ENCODE measurements around the gene CES1.
"Not testable (repeated sequence)": the region's sequence is repeated elsewhere in the genome, so short reads cannot be mapped to it uniquely, and the experiment has no call there.

The CES1 gene

DNA sequence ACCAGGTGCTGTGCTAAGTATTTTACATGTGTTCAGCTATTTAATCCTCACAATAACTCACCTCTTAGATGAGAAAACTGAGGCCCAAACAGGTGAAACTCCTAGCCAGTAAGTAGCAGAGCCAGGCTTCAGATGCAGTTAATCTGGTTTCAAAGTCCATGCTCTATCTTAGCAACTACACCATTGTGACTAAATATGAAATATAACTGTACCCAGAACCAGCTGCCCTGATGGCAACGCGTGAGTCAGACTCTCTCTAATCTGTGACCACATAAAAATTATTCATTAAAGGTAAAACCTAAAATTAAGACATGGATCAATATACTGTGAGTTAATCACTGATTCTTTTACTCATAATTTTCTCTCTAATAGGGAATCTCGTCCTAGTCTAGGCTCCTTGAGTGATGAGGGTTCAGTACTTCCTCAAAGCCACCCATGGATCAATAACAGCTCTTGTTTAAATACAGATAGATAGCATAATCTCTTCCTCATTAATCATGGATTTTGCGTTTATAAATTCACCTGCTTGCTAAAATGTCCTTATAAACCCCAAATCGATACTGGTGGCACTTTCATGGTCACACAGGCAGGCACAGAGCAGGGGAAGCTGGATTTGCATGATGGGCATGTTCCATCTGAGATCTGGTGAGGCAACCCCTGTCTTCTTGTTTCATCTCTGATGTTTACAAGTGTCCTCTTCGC is 50.7 kb downstream of the CES1 start:
- DNase-seq, result not testable (repeated sequence)

DNA sequence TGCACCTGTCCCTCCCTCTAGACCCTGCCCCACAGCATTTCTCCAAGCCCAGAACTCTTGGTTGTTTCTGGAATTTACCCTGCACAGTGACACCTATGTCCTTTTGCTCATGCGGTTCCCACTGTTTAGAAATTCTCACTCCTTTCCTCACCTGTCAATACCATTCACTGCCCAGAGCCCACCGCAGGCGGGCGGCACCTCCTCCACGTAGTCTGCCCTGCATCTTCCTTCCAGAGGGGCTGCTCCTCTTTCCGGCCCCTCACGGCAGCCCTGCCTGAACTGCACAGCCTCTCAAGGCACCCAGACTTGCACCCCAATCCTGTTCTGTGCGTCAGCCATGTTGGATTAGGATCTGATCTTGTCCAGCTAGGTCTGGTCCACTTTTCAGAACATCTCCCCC is 51.4 kb downstream of the CES1 start:
- DNase-seq, result not testable (repeated sequence)

DNA sequence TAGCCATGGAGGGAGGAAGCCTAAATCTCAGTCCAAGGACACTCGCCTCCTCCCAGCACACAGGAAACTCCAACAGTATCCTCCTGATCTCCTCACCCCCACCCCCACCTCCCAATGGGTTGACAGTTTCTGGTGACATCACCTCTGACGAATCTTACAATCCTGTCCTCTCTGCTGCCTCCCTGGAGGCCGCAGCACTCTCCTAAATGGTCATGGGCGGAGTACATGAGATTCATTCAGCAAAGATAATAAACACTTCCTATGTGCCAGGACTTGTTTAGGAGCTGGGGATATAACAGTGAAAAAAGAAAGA is 52.8 kb downstream of the CES1 start:
- not testable (repeated sequence) for DNase-seq

DNA sequence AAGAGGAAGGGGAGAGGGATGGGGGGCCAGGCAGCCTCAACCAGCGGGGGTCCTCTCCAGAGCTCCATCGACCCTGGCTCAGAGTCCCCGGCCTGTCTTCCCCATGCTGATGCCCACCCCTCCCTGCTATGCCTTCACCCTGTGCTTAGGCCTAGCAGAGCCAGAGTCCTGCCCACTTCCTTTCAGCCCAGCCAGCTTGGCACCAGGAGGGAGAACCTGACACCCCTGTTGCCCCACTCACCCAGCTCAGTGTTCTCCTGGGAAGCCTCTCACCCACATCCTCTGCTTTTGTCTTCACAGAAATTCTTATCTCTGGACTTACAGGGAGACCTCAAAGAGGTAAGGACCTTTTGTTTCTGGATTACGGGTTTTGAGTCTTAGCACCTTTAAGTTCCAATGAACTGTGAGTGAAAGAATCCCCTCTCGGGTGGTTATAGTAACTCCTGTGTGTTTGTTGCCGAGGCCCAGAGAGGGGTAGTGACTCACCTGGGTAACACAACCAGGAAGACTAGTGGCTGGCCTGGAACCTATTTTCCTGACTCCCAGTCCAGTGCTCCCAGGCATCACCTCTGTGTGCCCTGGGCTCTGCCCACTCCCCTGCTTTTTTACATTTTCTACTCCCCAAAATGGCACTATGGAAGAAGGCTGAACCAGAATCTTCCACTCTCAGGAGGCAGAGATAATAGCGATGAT is 53.3 kb downstream of the CES1 start:
- no peak for DNase-seq

GRCh38 chr16:55778757-55779156 is 54.1 kb downstream of the CES1 start:
- DNase-seq, result no peak

DNA sequence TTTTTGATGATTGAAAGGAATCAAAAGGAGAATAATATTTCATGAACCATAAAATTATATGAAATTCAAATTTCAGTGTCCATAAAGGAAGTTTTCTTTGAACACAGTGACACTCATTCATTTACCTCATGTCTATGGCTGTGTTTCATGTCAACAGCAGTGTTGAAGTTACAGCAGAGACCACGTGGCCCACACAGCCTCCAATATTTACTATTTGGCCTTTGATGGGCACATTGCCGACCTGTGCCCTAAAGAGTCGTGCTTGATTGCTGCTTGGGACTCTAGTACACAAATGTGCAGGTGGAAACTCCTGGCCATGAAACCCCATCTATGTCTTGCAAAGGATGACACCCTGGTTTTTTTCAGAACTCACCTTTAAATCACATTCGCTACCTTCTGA is 57.0 kb downstream of the CES1 start:
- no peak for DNase-seq

- no peak for DNase-seq
Observed at GRCh38 chr16:55773859-55774549, 58.9 kb downstream of the CES1 start.

DNA sequence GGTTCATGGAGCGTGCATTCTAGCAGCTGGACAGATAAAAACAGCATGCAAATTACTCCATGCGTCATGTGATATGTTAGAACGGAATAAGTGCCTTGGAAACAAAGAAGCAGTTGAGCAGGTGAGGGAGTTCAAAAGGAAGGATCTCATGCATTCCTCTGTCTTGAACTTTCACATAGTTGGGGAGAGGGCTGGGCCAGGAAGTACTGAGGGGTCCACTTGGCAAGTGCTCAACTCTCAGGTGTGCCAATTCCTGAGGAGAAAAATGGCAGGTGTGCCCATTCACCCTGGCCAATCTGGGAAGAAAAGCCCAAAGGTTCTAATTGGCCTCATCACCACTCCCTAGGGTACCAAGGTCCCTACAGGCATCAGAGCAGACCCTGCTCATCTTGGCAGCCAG is 67.7 kb downstream of the CES1 start:
- no peak for DNase-seq

GRCh38 chr16:55760310-55761001 is 72.4 kb downstream of the CES1 start:
- no peak for DNase-seq

DNA sequence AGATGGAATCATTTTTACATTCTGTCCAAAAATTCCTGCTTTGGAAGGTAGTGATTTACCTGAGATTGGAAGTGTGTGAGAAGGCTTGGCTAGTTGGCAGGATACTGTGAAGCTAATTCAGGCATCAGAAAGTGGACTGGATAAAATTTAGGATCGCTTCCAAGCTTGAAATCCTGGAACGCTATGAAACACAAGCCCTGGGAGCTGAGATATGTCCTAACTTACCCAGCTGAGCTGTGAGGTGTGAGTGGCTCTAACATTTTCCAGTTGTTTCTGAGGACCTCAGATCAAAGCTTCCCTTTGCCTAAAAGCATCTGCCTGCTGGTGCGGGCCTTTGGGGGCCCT is 73.0 kb downstream of the CES1 start:
- DNase-seq, result not testable (repeated sequence)

DNA sequence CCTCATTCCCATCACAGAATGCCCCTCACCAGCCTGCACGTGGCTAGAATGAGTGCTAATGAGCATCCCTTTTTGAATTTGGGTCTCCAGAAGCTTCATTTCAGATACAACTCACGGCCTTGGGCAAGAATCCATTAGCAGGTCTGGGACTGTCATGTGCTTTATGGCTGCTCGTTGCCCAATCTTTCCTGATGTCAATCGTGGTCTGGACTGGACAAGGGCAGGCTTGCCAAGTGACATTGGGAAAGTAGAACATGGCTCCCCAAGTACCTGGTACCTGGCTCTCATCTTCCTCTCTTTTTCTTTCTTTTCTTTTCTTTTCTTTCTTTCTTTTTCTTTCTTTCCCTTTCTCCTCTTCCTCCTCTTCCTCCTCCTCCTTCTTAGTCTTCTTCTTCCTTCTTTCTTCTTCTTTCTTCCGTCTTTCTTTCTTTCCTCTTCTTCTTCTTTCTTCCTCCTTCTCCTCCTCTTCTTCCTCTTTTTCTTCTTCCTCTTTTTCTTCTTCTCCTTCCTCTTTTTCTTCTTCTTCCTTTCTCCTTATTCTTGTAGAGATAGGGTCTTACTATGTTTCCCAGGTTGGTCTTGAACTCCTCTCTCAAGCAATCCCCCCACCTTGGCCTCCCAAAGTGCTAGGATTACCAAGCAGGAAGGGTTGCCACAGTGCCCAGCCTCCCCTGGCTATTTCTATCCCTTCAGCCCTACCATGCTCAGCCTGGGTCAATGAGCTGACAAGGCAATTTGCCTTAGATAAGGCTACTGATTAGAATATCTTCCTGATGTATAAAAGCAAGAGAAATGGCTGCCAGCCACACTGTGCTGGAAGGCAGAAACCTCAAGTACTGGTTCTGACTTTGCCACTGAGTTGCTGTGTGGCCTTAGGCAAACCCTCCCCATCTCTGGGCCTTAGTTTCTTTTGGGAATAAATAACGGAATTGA is 75.0 kb downstream of the CES1 start:
- DNase-seq, result not testable (repeated sequence)

DNA sequence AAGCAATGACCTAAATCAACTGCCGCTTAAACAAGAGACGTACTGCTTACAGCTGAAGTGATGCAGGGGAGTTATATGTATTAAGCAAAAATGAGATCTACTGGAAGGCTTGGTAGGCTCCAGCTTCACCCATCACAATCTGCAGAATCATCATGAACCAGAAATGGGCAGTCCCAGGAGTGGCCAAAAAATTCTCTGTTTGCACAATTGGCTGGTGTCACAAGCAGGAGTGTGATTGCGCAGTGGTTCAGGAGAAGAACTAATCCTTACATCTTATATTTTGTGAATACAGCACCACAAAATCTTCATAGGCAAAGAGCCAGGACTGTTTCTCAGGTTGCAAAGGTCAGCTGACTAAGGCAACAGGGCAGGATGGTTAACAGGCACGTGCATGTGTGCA is 75.9 kb downstream of the CES1 start:
- no peak for DNase-seq

DNA sequence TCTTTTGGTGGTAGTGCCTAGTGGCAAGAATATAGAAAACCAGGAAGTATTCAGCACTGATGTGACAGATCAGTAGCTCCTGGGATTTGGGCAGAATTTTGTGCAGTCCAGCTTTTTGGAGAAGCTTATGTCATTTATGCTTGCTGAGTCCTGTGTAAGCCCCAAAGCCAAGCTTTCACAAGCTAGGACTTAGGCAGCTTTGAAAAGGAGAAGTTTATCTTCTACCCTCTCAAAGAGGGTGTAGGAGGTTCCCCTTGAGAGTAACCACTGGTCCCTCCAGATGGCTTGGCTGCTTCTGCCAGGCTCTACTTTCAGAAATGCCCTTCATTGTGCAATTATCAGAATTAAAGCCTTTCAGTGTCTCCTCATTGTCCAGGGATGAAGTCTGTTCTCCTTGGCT is 78.8 kb downstream of the CES1 start:
- DNase-seq, result no peak

DNA sequence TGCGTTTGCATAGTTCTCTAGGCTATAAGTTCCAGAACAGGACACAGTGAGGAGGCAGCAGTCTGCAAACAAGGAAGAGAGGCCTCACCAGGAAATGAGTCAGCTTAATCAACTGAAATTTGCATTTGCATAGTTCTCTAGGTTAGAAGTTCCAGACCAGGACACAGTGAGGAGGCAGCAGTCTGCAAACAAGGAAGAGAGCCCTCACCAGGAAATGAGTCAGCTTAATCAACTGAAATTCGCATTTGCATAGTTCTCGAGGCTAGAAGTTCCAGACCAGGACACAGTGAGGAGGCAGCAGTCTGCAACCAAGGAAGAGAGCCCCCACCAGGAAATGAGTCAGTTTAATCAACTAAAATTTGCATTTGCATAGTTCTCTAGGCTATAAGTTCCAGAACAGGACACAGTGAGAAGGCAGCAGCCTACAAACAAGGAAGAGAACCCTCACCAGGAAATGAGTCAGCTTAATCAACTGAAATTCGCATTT is 79.7 kb downstream of the CES1 start:
- DNase-seq, result not testable (repeated sequence)
